ENCODE measurements around the gene HDAC4.

Gene HDAC4

DNA sequence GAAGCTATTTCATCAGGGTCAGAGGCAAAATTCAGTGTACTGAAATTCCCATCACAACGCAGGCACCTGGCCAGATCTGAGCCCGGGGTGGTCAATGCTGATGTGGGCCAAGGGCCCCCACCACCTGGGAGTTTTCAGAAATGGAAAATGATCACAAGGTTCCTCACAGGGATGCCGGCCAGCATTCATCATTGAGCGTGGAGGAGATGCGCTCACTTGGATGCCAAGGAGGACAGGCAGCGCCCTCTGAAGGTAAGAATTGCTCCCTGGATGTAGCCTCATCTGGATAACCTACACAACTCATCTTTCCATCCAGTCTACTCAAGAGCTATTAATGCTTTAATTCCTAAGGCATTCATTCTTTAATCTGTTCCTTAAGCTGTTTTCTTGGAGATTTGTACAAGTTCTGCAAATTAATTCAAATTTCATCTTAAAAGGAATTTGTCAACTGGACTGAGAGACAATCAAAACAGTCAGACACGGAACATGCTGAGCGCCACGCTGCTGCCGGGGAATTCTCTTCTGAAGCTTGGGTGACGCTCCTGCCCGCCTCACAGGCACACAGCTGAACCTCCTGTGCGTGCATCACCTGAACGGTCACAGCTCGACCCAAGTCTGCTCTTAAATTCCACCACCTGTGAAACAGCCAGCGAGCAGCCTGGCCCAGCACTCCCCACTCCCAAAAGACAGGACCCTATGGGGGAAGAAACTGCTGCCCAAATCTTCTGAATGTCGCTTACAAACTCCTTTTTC lies 206.7 kb downstream of the HDAC4 start:
- no peak for DNase-seq (ENCODE audit: low read depth)
- H3K4me3 ChIP-seq (ENCODE audit: control insufficient read depth, low read depth, low read length): no peak overlapping the region
- no peak for TF ChIP-seq CTCF (IDR thresholded peaks at IDR 0.05; ENCODE audit: control insufficient read depth, insufficient read depth, low read depth, low read length, missing control alignments)

DNA sequence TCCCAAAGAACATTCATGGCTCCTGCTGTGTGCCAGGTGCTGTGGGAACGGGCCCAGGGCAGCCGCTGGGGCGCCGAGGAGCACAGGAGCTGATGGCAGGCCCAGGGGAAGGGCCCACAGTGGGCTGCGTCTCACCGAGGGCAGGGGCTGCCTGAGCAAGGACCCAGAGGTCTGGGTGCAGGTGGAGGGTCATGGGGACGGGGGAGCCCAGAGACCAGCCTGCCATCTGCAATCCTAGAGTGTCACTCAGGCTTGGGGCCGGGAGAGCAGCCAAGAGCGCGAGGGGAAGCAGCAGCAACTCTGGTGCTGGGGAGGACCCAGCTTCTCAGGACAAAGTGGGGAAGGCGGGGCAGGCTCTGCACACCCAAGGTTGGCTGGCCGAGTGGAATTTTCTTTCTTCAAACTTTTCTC lies 207.4 kb downstream of the HDAC4 start:
- no peak for TF ChIP-seq CTCF (IDR thresholded peaks at IDR 0.05; ENCODE audit: control insufficient read depth, insufficient read depth, low read depth, low read length, missing control alignments)
- no peak overlapping the region for H3K4me3 ChIP-seq (ENCODE audit: control insufficient read depth, low read depth, low read length)
- DNase-seq (ENCODE audit: low read depth): no peak

DNA sequence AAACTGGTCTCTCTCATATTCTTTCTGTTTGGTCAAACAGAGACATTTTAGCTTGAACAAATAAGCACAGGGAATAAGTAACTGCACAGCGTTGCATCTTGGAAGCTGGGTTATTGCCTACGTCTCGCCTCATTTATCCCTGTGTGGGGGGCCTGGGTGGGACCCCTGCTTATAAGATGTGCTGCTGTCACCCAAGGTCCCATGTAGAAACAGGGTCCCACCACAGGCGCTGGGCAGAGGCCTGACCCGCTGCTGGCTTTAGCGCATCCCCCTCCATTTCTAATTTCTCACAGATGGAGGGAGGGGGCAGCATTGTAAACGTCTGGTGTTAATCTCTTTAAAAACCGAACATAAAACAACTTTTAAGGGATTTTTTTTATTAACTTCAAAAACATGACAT lies 207.8 kb downstream of the HDAC4 start:
- no peak for TF ChIP-seq CTCF (IDR thresholded peaks at IDR 0.05; ENCODE audit: control insufficient read depth, insufficient read depth, low read depth, low read length, missing control alignments)
- no peak overlapping the region for H3K4me3 ChIP-seq (ENCODE audit: control insufficient read depth, low read depth, low read length)
- no peak for DNase-seq (ENCODE audit: low read depth)

DNA sequence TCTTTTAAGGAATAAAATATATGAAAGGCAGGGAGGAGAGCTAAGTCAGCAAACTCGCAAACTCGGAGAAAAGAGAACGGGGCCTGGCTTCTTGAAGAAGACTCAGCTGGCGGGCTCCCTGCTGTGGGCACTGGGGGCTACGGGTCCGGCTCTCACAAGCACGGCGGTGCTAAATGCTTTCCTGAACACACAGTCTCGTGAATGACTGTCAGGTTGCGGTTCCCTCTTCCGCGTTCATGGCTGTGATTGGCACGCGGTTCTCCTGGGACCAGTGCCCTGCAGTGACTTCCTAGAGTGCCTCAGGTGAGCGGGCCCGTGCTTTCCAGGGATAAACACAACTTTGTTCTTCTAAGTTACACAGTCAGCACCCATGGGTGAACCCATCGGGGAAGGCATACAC lies 208.4 kb downstream of the HDAC4 start:
- TF ChIP-seq CTCF (IDR thresholded peaks at IDR 0.05; ENCODE audit: control insufficient read depth, insufficient read depth, low read depth, low read length, missing control alignments): no peak
- DNase-seq (ENCODE audit: low read depth): no peak
- no peak overlapping the region for H3K4me3 ChIP-seq (ENCODE audit: control insufficient read depth, low read depth, low read length)

- no peak for TF ChIP-seq CTCF (IDR thresholded peaks at IDR 0.05; ENCODE audit: control insufficient read depth, insufficient read depth, low read depth, low read length, missing control alignments)
- H3K4me3 ChIP-seq (ENCODE audit: control insufficient read depth, low read depth, low read length): no peak overlapping the region
- DNase-seq (ENCODE audit: low read depth): no peak
These were observed 209.6 kb downstream of the HDAC4 start for GRCh38 chr2:239190921-239191885.

- no peak for TF ChIP-seq CTCF (IDR thresholded peaks at IDR 0.05; ENCODE audit: control insufficient read depth, insufficient read depth, low read depth, low read length, missing control alignments)
- DNase-seq (ENCODE audit: low read depth): no peak
- no peak overlapping the region for H3K4me3 ChIP-seq (ENCODE audit: control insufficient read depth, low read depth, low read length)
These were observed 210.5 kb downstream of the HDAC4 start for GRCh38 chr2:239190361-239190760.

Data from AG09309 (cell line).